Activated effector memory CD4-positive, alpha-beta T cell treated with anti-CD3 and anti-CD28 coated beads, Interleukin-2, amount 50 U/mL, for 16 hours (primary cell): ENCODE data around the gene TMEM87A.

Experiments
- DNase-seq: peaks from one replicate; pipeline ENCODE4 v3.0.0-alpha.2; 2020

TMEM87A gene

DNA sequence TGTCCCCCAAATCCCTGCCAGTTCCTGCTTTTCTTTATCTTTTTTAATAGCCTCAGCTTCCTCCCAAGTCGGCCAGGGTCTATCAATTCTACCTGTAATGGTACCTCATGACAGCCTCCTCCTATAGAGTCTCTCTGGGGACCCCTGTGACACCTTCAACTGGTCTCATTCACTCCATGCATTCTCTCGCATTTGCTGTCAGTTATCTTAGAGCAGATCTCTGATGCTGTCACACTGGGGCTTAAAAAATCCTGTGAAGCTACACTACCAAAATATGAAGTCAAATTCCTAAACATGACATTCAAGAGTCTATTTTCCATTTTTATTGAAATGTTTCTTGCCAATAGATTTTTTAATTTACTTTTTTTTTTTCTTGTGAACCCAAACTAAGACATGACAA, 70.6 kb downstream of the TMEM87A start:
- DNase-seq, result no peak

- DNase-seq, result no peak
These were observed 71.4 kb downstream of the TMEM87A start for GRCh38 chr15:42201801-42202200.

GRCh38 chr15:42199126-42199525, 74.1 kb downstream of the TMEM87A start:
- no peak for DNase-seq

DNA sequence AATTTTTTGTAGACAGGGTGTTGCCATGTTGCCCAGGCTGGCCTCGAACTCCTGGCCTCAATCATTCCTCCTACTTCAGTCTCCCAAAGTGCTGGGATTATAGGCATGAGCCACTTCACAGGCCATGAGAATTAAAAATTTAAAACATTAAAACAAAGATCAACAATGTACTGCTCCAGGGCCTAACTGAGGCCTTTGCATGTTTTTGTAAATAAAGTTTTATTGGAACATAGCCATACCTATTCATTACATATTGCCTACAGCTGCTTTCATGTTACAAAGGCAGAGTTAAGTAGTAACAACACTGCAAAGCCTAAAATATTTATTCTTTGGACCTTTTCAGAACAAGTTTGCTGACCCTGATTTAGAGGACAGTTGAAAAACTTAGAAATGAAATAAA, 74.7 kb downstream of the TMEM87A start:
- no peak for DNase-seq

GRCh38 chr15:42194513-42194912, 78.7 kb downstream of the TMEM87A start:
- no peak for DNase-seq

- DNase-seq, result no peak
These were observed 79.8 kb downstream of the TMEM87A start for GRCh38 chr15:42193383-42193782.

DNA sequence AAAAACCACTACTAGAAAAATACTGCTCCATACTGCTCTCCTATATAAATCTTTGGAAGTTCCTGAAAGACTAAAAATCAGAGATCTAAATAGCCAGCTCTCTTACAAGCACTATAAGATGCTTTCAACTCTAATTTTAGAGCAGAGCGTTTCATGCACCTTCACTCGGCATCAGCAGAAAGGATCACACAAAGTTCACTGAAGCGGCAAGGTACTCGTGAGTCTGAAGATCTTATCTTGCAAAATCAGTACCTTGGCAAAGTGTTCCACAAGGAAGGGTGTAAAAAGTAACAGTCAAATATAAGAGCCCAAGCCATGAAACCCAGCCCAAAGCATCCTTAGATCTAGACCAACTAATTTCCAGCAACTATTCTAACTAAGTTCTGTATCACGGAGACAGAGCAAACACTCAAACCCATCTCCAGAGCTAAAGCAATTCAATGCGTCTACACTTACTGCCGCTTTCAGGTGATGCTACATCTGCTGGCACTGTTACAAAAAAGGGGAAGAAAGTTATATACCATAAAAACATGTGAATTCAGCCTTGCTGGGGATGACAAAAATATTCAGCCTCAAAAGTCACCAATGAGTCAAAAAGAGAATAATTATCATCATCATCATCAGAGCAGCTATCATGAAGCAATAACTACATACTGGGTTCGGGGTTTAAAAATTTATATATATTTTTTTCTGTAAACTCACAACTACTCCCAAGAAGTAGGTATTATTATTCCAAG, 81.5 kb downstream of the TMEM87A start:
- DNase-seq, result no peak

GRCh38 chr15:42190370-42190769, 82.9 kb downstream of the TMEM87A start:
- no peak for DNase-seq

DNA sequence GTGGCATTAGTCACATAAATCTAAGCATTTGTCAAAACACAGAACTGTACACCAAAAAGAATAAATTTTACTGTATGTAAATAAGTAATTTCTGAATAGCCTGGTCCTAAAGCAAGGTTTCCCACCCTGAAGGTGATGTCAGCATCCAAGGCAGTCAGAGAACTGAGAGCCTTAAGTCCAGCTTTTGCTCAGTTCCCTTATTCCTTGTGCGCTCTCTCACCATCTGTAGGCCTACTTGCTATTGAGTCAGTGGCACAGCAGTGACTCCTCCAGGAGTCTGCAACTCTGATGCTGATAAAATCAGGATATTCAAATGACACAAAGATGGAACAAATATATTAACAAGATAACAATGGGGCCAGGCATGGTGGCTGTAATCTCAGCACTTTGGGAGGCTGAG, 87.4 kb downstream of the TMEM87A start:
- no peak for DNase-seq

DNA sequence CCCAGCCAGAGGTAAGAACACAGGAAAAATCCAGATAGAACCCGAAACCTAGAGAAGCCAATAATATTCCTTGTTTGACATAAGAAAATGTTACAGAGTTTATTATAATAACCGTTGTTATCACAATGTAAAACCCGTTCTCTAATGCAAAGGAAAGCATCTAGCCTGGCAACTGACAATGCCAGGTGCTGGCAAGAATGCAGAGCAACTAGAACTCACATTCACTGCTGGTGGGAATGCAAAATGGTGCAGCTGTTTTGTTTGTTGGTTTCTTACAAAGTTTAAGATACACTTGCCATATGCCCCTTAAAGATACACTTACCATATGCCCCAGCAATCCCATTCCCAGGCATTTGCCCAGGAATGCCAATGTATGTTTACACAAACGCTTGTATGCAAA, 88.5 kb downstream of the TMEM87A start:
- DNase-seq, result no peak

- no peak for DNase-seq
These were observed 88.9 kb downstream of the TMEM87A start for GRCh38 chr15:42184296-42184695.

DNA sequence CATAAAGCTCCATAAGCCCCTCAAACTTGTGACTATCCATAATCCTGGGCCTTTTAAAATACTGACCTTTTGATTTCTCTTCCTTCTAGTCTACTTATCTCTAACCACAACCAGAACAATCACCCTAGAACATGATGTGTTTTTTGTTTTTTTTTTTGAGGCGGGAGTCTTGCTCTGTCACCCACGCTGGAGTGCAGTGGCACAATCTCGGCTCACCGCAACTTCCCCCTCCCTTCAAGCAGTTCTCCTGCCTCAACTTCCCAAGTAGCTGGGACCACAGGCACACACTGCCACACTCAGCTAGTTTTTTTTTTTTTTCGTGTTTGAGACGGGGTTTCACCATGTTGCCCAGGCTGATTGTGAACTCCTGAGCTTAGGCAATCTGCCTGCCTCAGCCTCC, 90.3 kb downstream of the TMEM87A start:
- no peak for DNase-seq

DNA sequence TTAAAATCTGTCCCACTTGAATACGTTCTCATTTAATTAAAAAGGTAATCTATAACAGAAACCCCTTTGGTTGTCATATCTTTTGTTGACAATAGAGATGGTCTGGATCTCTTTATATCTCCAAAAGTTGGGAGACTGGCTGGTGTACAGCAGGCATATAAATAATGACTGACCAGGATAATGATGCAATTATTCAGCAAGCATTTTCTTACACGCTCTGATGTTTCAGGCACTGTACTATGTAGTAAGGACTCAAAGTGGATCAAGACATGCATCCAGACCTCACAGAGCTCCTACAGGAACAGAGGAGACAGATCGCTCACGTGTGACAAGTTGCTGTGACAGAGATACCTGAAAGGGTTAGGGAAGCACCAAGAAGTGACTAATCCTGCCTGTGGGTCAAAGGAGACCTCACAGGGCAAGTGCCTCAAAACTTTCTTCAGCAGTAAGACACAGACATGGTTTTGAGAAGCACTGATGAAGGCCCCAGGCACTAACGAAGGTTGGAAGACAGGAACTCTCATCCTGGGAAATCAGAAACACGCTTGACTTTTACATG, 90.8 kb downstream of the TMEM87A start:
- no peak for DNase-seq

GRCh38 chr15:42178056-42178455, 95.2 kb downstream of the TMEM87A start:
- DNase-seq, result no peak

DNA sequence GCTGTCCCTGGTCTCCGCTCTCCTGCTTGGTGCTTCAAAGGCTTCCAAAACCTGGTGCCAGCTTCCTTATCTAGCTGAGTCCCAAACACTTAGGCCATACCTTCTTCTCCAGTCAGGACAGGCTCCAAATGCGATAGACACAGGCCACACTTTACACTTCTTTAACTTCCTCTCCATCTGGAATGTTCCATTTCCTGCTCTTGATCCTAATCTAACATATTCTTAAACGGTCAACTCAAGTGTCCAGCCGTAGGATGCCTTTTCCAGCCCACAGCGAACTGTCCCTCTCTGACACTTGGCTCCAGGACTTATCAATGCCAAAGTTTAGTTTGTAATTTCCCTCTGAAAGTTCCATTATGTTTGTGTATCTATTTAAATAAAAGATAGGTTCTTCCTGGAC, 97.6 kb downstream of the TMEM87A start:
- no peak for DNase-seq

GRCh38 chr15:42172475-42172874, 100.8 kb downstream of the TMEM87A start:
- no peak for DNase-seq

GRCh38 chr15:42171795-42172194, 101.4 kb downstream of the TMEM87A start:
- DNase-seq, result no peak

- no peak for DNase-seq
These were observed 102.1 kb downstream of the TMEM87A start for GRCh38 chr15:42171122-42171521.

DNA sequence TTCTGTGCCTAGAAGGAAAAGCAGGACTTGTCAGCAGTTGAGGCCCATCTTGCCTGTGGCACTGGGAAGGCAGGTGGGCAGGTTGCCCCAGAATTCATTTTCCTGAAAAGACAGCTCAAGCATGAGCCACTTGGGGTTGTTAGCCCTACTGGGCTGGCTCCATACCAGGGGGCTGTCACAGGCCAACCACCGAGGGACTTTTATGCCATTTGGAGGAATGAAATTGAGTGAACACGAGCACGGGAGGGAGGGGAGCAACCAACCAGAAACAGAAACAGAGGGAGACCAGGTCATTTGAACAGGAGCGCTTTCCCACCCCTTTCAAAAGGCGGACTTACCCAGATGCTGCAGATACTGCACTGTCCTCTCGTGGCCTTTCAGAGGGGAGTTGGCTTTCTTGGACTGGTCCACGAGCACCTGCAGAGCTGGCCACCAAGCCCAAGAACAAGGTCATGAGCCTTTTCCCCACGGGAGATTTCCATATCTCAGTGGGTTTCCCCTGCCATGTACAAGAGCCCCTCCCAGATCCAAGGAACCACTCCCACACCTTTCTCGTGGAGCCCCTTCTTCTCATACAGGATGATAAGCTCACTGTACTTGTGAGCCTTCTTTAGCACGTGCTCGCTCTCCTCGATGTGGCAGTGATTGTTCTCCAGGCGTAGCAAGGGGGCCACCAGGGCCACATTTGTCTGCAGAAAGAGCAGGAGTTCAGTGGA, 106.8 kb downstream of the TMEM87A start:
- no peak for DNase-seq

DNA sequence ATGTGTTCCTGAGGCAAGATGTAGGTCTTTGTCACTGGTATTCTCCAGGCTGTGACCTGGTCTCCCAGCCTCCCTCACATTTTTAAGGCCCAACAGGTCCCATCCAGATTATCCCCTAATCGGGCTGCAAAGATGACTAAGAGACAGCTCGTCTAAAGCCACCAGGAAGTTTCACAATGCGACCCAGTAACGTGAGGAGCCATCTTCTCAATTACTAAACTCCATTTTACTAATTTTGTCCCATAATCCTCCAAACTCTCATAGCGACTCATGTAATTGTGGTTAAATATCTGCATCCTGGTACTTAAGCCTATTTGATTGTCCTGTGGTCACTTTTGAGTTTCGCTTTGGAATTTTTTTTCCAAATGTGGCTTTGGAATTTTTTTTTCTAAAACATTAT, 108.1 kb downstream of the TMEM87A start:
- DNase-seq, result peak; percentile 31

DNA sequence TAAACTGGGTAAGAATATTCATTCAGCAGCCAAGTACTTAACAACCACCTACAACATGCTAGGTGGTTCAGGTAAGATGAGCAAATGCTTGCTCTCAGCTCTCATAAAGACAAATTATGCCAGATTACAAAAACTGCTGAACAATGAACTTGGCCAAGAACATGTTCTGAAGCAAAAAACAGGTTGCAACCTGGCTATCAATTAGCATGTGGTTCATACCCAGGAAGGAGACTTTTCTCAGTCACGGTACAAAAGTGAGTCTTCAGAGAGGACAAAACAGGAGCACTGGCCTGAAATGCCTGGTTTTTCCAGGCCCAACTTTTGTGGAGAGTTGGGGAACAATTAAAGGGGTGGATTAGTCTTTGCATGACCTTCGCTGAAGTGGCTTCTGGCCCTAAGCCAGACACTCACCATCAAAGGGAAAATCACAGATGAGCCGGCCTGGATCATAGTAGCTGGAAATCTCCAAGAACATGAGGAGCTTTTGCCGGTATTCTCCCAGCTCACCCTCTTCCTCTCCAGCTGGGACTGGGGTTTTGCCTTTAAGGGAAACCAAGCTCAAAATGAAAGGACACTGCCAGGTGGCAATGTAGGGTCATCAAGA, 109.2 kb downstream of the TMEM87A start:
- no peak for DNase-seq

GRCh38 chr15:42163291-42163690, 109.9 kb downstream of the TMEM87A start:
- DNase-seq, result peak; percentile 38
